HG02943 (cell line): ENCODE results near the gene SPTSSB.

ENCODE experiments used
- ATAC-seq: cut with Tn5 transposase; IDR thresholded peaks from one replicate; pipeline ENCODE4 v1.9.1; 2021; ENCODE audit warnings: mild to moderate bottlenecking, low read depth, moderate library complexity; ENCODE audit not compliant: unreplicated experiment

The SPTSSB gene

GRCh38 chr3:161371441-161372320 lies at the start of gene SPTSSB:
Gene SPTSSB, minus strand, starts transcription at chr3:161371517. Its CDS starts 25,194 bp downstream, at chr3:161346323.
- peak; percentile 45 for ATAC-seq

GRCh38 chr3:161420746-161421145 lies 49.4 kb upstream of the SPTSSB start:
- ATAC-seq = no peak

- ATAC-seq = no peak
These were observed 48.4 kb upstream of the SPTSSB start for GRCh38 chr3:161419555-161420333.

- ATAC-seq = no peak
These were observed 44.4 kb upstream of the SPTSSB start for GRCh38 chr3:161415506-161416231.

- ATAC-seq = no peak
These were observed 43.6 kb upstream of the SPTSSB start for GRCh38 chr3:161414907-161415306.

- ATAC-seq = peak; percentile 61
These were observed 42.5 kb upstream of the SPTSSB start for GRCh38 chr3:161413855-161414210.

GRCh38 chr3:161413127-161413854 lies 42.0 kb upstream of the SPTSSB start:
- ATAC-seq = peak; percentile 24

- no peak for ATAC-seq
These were observed 40.8 kb upstream of the SPTSSB start for GRCh38 chr3:161412123-161412522.

- ATAC-seq = no peak
These were observed 38.5 kb upstream of the SPTSSB start for GRCh38 chr3:161409858-161410257.

GRCh38 chr3:161409069-161409468 lies 37.8 kb upstream of the SPTSSB start:
- no peak for ATAC-seq

GRCh38 chr3:161406594-161407555 lies 35.6 kb upstream of the SPTSSB start:
- ATAC-seq = no peak

- no peak for ATAC-seq
These were observed 34.5 kb upstream of the SPTSSB start for GRCh38 chr3:161405836-161406235.

GRCh38 chr3:161405087-161405486 lies 33.8 kb upstream of the SPTSSB start:
- ATAC-seq = no peak

- ATAC-seq = no peak
These were observed 31.9 kb upstream of the SPTSSB start for GRCh38 chr3:161403251-161403650.

- no peak for ATAC-seq
These were observed 30.1 kb upstream of the SPTSSB start for GRCh38 chr3:161401389-161401788.

GRCh38 chr3:161400650-161401049 lies 29.3 kb upstream of the SPTSSB start:
- ATAC-seq = no peak

- no peak for ATAC-seq
These were observed 24.0 kb upstream of the SPTSSB start for GRCh38 chr3:161395115-161396012.

GRCh38 chr3:161393803-161394202 lies 22.5 kb upstream of the SPTSSB start:
- ATAC-seq = no peak
